HepG2 (cell line): ENCODE data around the gene NEU4. TPM values are rescaled to one million over a fixed set of nuclear protein-coding genes. Genes with fewer than 3 reads are reported as not detected.

Experiments
- FOXO4 ChIP-seq: sonication (generic); formaldehyde crosslinking; conservative IDR thresholded peaks from 2 replicates; pipeline ENCODE4 v1.8.1; 2023; ENCODE audit warnings: missing genetic modification reagents
- HMG20A ChIP-seq: IDR thresholded peaks from 2 replicates; pipeline ENCODE4 v1.6.1; 2016; ENCODE audit warnings: borderline replicate concordance
- HMG20B ChIP-seq: conservative IDR thresholded peaks from 2 replicates; pipeline ENCODE4 v1.6.1; 2016; ENCODE audit warnings: missing genetic modification reagents, missing compliant biosample characterization
- MAZ ChIP-seq, 2 experiments: sonication (generic) in 1 of 2; formaldehyde crosslinking in 1 of 2; IDR thresholded peaks; 2 replicates each; pipeline versions ENCODE4 v1.5.0 to v1.6.1; 2012 to 2020; ENCODE audit warnings: low read depth in 2 of 2, mild to moderate bottlenecking in 2 of 2, borderline replicate concordance in 1 of 2, improper control_type of control experiment in 1 of 2, low read length in 1 of 2, missing genetic modification reagents in 1 of 2, moderate library complexity in 1 of 2
- RBM39 ChIP-seq: fragments of 200-400 bp; formaldehyde crosslinking; IDR thresholded peaks from one replicate; pipeline ENCODE4 v1.6.1; 2018; ENCODE audit warnings: antibody characterized with exemption, mild to moderate bottlenecking, low read depth, low read length; ENCODE audit not compliant: poor library complexity, severe bottlenecking
- SMAD1 ChIP-seq: sonication (generic); formaldehyde crosslinking; IDR thresholded peaks from 2 replicates; pipeline ENCODE4 v1.4.0; 2020; ENCODE audit warnings: missing genetic modification reagents, low read depth, mild to moderate bottlenecking, borderline replicate concordance
- STAT6 ChIP-seq: sonication (generic); formaldehyde crosslinking; IDR thresholded peaks from 2 replicates; pipeline ENCODE4 v1.4.0; 2020; ENCODE audit warnings: missing genetic modification reagents, mild to moderate bottlenecking, borderline replicate concordance
- TMF1 ChIP-seq: sonication (generic); formaldehyde crosslinking; IDR thresholded peaks from 2 replicates; pipeline ENCODE4 v1.8.1; 2022; ENCODE audit warnings: low read depth, missing genetic modification reagents
- ZNF256 ChIP-seq: sonication (generic); formaldehyde crosslinking; conservative IDR thresholded peaks from 2 replicates; pipeline ENCODE4 v1.4.0; 2020; ENCODE audit warnings: missing genetic modification reagents
- ZNF34 ChIP-seq: sonication (generic); formaldehyde crosslinking; IDR thresholded peaks from 2 replicates; pipeline ENCODE4 v1.4.0; 2020; ENCODE audit warnings: mild to moderate bottlenecking, missing genetic modification reagents, borderline replicate concordance
- ZNF572 ChIP-seq: sonication (generic); formaldehyde crosslinking; IDR thresholded peaks from 2 replicates; pipeline ENCODE4 v1.5.1; 2020; ENCODE audit warnings: mild to moderate bottlenecking, missing genetic modification reagents
- ZNF652 ChIP-seq: IDR thresholded peaks from 2 replicates; pipeline ENCODE4 v1.6.1; 2016; ENCODE audit warnings: low read depth, borderline replicate concordance
- ZNF660 ChIP-seq: sonication (generic); formaldehyde crosslinking; IDR thresholded peaks from 2 replicates; pipeline ENCODE4 v1.5.1; 2020; ENCODE audit warnings: mild to moderate bottlenecking, low read depth, missing genetic modification reagents, borderline replicate concordance
- ZNF709 ChIP-seq: sonication (generic); formaldehyde crosslinking; IDR thresholded peaks from 2 replicates; pipeline ENCODE4 v1.5.0; 2020; ENCODE audit warnings: mild to moderate bottlenecking, missing genetic modification reagents
- ZNF777 ChIP-seq: sonication (generic); formaldehyde crosslinking; IDR thresholded peaks from 2 replicates; pipeline ENCODE4 v1.4.0; 2020; ENCODE audit warnings: missing genetic modification reagents
- ZSCAN12 ChIP-seq: sonication (generic); formaldehyde crosslinking; IDR thresholded peaks from 2 replicates; pipeline ENCODE4 v1.9.0; 2021; ENCODE audit warnings: mild to moderate bottlenecking, missing genetic modification reagents
- polyA plus RNA-seq, 8 experiments: library from polyadenylated mRNA; depleted of rRNA in 3 of 8; stranded (reverse) in 7 of 8; unstranded in 1 of 8; fragments of >200 nt; fragmentation: Illumina TruSeq in 4 of 8; extraction: Trizol in 4 of 8; gene quantifications; 2 replicates each; pipeline versions ENCODE4 v1.2.1 to v1.2.3, GENCODE V29; 2011 to 2016; ENCODE audit warnings: low read depth in 4 of 8, missing spikeins in 1 of 8, mixed read lengths in 1 of 8; ENCODE audit not compliant: insufficient read depth in 1 of 8
- total RNA-seq, 5 experiments: library from RNA; depleted of rRNA; stranded (reverse); fragments of >200 nt; fragmentation: Illumina TruSeq; extraction: Trizol; gene quantifications; 2 replicates each; pipeline ENCODE4 v1.2.3, GENCODE V29; 2016; ENCODE audit warnings: low read depth in 1 of 5
- TF ChIP-seq, protein P1 (sequence below): sonication (generic); formaldehyde crosslinking; IDR thresholded peaks from 2 replicates; pipeline ENCODE4 v1.5.0; 2020; ENCODE audit warnings: mild to moderate bottlenecking, missing genetic modification reagents
- TF ChIP-seq, protein P2 (sequence below): fragments of 450-650 bp; IDR thresholded peaks from 2 replicates; pipeline ENCODE4 v1.6.1; 2017; ENCODE audit warnings: mild to moderate bottlenecking
- TF ChIP-seq, protein P3 (sequence below): sonication (generic); formaldehyde crosslinking; conservative IDR thresholded peaks from 2 replicates; pipeline ENCODE4 v1.4.0; 2020; ENCODE audit warnings: missing genetic modification reagents

The NEU4 gene
- total and polyA plus RNA-seq, 2 of the 13 experiments (the other 11 are each of a cell fraction or from before 2014, with no cell fraction given), result 53.5 to 107 TPM

GRCh38 chr2:241818229-241818942, 9.4 kb downstream of the NEU4 start (continued):
- TF ChIP-seq ZNF660 (CRISPR knock-in tag) (no peak), MAZ (IDR thresholded peaks at IDR 0.05; ENCODE audit: borderline replicate concordance, low read depth, low read length) (no peak), MAZ (CRISPR knock-in tag; IDR thresholded peaks at IDR 0.05; ENCODE audit: low read depth) (no peak), ZSCAN12 (CRISPR knock-in tag) (no peak), ZNF572 (CRISPR knock-in tag) (peak; percentile 39; the same call in 1 of the 2 replicates), SMAD1 (CRISPR knock-in tag) (0 out of 2 replicates have a peak, but pooled peaks have one; percentile 30), ZNF34 (CRISPR knock-in tag) (no peak), TMF1 (CRISPR knock-in tag) (no peak), ZNF652 (CRISPR knock-in tag) (no peak), HMG20B (CRISPR knock-in tag) (no peak), STAT6 (CRISPR knock-in tag) (no peak), ZNF777 (CRISPR knock-in tag) (no peak), HMG20A (CRISPR knock-in tag) (no peak), FOXO4 (CRISPR knock-in tag) (no peak), ZNF256 (0 out of 2 replicates have a peak, but pooled peaks have one; percentile 27), RBM39 (peak; percentile 47), ZNF709 (no peak)
- TF ChIP-seq, protein P1, sequence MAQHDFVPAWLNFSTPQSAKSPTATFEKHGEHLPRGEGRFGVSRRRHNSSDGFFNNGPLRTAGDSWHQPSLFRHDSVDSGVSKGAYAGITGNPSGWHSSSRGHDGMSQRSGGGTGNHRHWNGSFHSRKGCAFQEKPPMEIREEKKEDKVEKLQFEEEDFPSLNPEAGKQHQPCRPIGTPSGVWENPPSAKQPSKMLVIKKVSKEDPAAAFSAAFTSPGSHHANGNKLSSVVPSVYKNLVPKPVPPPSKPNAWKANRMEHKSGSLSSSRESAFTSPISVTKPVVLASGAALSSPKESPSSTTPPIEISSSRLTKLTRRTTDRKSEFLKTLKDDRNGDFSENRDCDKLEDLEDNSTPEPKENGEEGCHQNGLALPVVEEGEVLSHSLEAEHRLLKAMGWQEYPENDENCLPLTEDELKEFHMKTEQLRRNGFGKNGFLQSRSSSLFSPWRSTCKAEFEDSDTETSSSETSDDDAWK, result no peak
- TF ChIP-seq, protein P2, sequence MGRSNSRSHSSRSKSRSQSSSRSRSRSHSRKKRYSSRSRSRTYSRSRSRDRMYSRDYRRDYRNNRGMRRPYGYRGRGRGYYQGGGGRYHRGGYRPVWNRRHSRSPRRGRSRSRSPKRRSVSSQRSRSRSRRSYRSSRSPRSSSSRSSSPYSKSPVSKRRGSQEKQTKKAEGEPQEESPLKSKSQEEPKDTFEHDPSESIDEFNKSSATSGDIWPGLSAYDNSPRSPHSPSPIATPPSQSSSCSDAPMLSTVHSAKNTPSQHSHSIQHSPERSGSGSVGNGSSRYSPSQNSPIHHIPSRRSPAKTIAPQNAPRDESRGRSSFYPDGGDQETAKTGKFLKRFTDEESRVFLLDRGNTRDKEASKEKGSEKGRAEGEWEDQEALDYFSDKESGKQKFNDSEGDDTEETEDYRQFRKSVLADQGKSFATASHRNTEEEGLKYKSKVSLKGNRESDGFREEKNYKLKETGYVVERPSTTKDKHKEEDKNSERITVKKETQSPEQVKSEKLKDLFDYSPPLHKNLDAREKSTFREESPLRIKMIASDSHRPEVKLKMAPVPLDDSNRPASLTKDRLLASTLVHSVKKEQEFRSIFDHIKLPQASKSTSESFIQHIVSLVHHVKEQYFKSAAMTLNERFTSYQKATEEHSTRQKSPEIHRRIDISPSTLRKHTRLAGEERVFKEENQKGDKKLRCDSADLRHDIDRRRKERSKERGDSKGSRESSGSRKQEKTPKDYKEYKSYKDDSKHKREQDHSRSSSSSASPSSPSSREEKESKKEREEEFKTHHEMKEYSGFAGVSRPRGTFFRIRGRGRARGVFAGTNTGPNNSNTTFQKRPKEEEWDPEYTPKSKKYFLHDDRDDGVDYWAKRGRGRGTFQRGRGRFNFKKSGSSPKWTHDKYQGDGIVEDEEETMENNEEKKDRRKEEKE, result no peak
- TF ChIP-seq, protein P3, sequence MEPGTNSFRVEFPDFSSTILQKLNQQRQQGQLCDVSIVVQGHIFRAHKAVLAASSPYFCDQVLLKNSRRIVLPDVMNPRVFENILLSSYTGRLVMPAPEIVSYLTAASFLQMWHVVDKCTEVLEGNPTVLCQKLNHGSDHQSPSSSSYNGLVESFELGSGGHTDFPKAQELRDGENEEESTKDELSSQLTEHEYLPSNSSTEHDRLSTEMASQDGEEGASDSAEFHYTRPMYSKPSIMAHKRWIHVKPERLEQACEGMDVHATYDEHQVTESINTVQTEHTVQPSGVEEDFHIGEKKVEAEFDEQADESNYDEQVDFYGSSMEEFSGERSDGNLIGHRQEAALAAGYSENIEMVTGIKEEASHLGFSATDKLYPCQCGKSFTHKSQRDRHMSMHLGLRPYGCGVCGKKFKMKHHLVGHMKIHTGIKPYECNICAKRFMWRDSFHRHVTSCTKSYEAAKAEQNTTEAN (CRISPR knock-in tag), result no peak; the same call in 1 of the 2 replicates
